IMR-90 (cell line): ENCODE results near the gene SULT1E1. TPM values are rescaled to one million over a fixed set of nuclear protein-coding genes. Genes with fewer than 3 reads are reported as not detected.

Source experiments
- ATAC-seq: fragments of 200-7000 bp; cut with Tn5 transposase; 2 replicates; pipeline ENCODE4 v1.9.1; 2020; ENCODE audit warnings: low read depth, mild to moderate bottlenecking, moderate library complexity
- BruUV-seq: library from RNA; stranded (reverse); fragments of 400-500 nt; replicated peaks from 2 replicates; lab custom pipeline; 2021; lab: Mats Ljungman, UMichigan
- CTCF ChIA-PET: fragments of 300-600 bp; formaldehyde crosslinking; extraction: SDS; loops from one replicate; lab custom pipeline; 2021; ENCODE audit warnings: antibody characterized with exemption; lab: Yijun Ruan, JAX
- POLR2A ChIA-PET: fragments of 300-600 bp; sonication (Branson Sonifier 250); formaldehyde crosslinking; loops from one replicate; lab custom pipeline; 2022; ENCODE audit warnings: antibody characterized with exemption; ENCODE audit not compliant: unreplicated experiment; lab: Charles Lee
- DNase-seq: peaks from one replicate; pipeline ENCODE4 v3.0.0; 2013
- H2AFZ ChIP-seq: replicated peaks from 2 replicates; pipeline ENCODE3; 2013; ENCODE audit warnings: low read length, mild to moderate bottlenecking; ENCODE audit not compliant: poor library complexity
- H2AK5ac ChIP-seq: 2 replicates; pipeline ENCODE4 v1.6.1; 2013; ENCODE audit warnings: low read depth, low read length, inconsistent platforms
- H2AK9ac ChIP-seq: replicated peaks from 2 replicates; pipeline ENCODE3; 2013; ENCODE audit warnings: mild to moderate bottlenecking, low read depth, low read length, moderate library complexity; ENCODE audit not compliant: poor library complexity
- H2BK120ac ChIP-seq: 2 replicates; pipeline ENCODE4 v1.6.1; 2013; ENCODE audit warnings: low read depth, low read length, inconsistent platforms
- H2BK15ac ChIP-seq: 3 replicates; pipeline ENCODE4 v1.6.1; 2013; ENCODE audit warnings: low read depth, low read length, inconsistent platforms
- H2BK20ac ChIP-seq: 2 replicates; pipeline ENCODE4 v1.6.1; 2013; ENCODE audit warnings: low read depth, mild to moderate bottlenecking, inconsistent platforms, low read length, moderate library complexity
- H2BK5ac ChIP-seq: 2 replicates; pipeline ENCODE4 v1.6.1; 2013; ENCODE audit warnings: mild to moderate bottlenecking, low read depth, low read length, inconsistent platforms; ENCODE audit not compliant: poor library complexity, severe bottlenecking
- H3K14ac ChIP-seq: replicated peaks from 2 replicates; pipeline ENCODE4 v1.6.1; 2013; ENCODE audit warnings: low read depth, low read length, inconsistent platforms
- H3K18ac ChIP-seq: 2 replicates; pipeline ENCODE4 v1.6.1; 2013; ENCODE audit warnings: low read depth, low read length, control low read depth
- H3K23ac ChIP-seq: 2 replicates; pipeline ENCODE4 v1.6.1; 2013; ENCODE audit warnings: low read depth, low read length, inconsistent platforms
- H3K27ac ChIP-seq: 2 replicates; pipeline ENCODE4 v1.5.1; 2013; ENCODE audit warnings: mild to moderate bottlenecking, control low read depth, low read length; ENCODE audit not compliant: insufficient read depth
- H3K27me3 ChIP-seq: 2 replicates; pipeline ENCODE4 v1.6.1; 2013; ENCODE audit warnings: low read length; ENCODE audit not compliant: control insufficient read depth, insufficient read depth
- H3K36me3 ChIP-seq: 2 replicates; pipeline ENCODE4 v1.6.1; 2013; ENCODE audit warnings: low read length, mixed read lengths; ENCODE audit not compliant: control insufficient read depth, insufficient read depth
- H3K4ac ChIP-seq: 2 replicates; pipeline ENCODE4 v1.6.1; 2013; ENCODE audit warnings: low read depth, low read length, inconsistent platforms
- H3K4me1 ChIP-seq: 2 replicates; pipeline ENCODE4 v1.6.1; 2013; ENCODE audit warnings: low read length, mixed read lengths; ENCODE audit not compliant: control insufficient read depth, insufficient read depth
- H3K4me2 ChIP-seq: 2 replicates; pipeline ENCODE4 v1.6.1; 2013; ENCODE audit warnings: low read depth, mild to moderate bottlenecking, control low read depth, low read length, moderate library complexity
- H3K4me3 ChIP-seq: 2 replicates; pipeline ENCODE4 v1.5.1; 2013; ENCODE audit warnings: low read depth, mild to moderate bottlenecking, control low read depth, low read length, moderate library complexity; ENCODE audit not compliant: insufficient read depth
- H3K56ac ChIP-seq: 2 replicates; pipeline ENCODE4 v1.6.1; 2013; ENCODE audit warnings: low read length, inconsistent platforms; ENCODE audit not compliant: insufficient read depth; ENCODE audit errors: extremely low read depth
- H3K79me1 ChIP-seq, 2 experiments: 2 replicates each; pipeline ENCODE4 v1.6.1; 2013; ENCODE audit warnings: low read length in 2 of 2, inconsistent platforms in 1 of 2, low read depth in 1 of 2
- H3K9ac ChIP-seq: 2 replicates; pipeline ENCODE4 v1.6.1; 2013; ENCODE audit warnings: low read depth, low read length, control low read depth
- H3K9me1 ChIP-seq: 2 replicates; pipeline ENCODE4 v1.6.1; 2013; ENCODE audit warnings: low read length, inconsistent platforms; ENCODE audit not compliant: insufficient read depth
- H3K9me3 ChIP-seq: 2 replicates; pipeline ENCODE4 v1.6.1; 2013; ENCODE audit warnings: low read length; ENCODE audit not compliant: control insufficient read depth, insufficient read depth
- H4K20me1 ChIP-seq: 2 replicates; pipeline ENCODE4 v1.6.1; 2013; ENCODE audit warnings: low read length, inconsistent platforms; ENCODE audit not compliant: insufficient read depth
- H4K5ac ChIP-seq: 2 replicates; pipeline ENCODE4 v1.6.1; 2013; ENCODE audit warnings: mild to moderate bottlenecking, low read depth, low read length, control low read depth
- H4K8ac ChIP-seq, 2 experiments: 2 replicates each; pipeline ENCODE4 v1.6.1; 2013; ENCODE audit warnings: low read depth in 2 of 2, low read length in 2 of 2, control low read depth in 1 of 2, inconsistent platforms in 1 of 2
- H4K91ac ChIP-seq: 2 replicates; pipeline ENCODE4 v1.6.1; 2013; ENCODE audit warnings: low read depth, low read length, inconsistent platforms; ENCODE audit not compliant: insufficient read depth
- BHLHE40 ChIP-seq: fragments of 150-350 bp; IDR thresholded peaks from 2 replicates; pipeline ENCODE4 v1.6.1; 2016; ENCODE audit warnings: mild to moderate bottlenecking, low read depth, low read length
- CEBPB ChIP-seq: IDR thresholded peaks from 2 replicates; pipeline ENCODE4 v1.6.1; 2012; ENCODE audit warnings: low read depth, low read length, improper control_type of control experiment
- CHD1 ChIP-seq: IDR thresholded peaks from 2 replicates; pipeline ENCODE4 v1.6.1; 2012; ENCODE audit warnings: low read depth, low read length, improper control_type of control experiment
- ELK1 ChIP-seq: fragments of 150-350 bp; IDR thresholded peaks from 2 replicates; pipeline ENCODE4 v1.6.1; 2016; ENCODE audit warnings: low read depth, mild to moderate bottlenecking, low read length, moderate library complexity, borderline replicate concordance
- MAZ ChIP-seq: IDR thresholded peaks from 2 replicates; pipeline ENCODE4 v1.6.1; 2012; ENCODE audit warnings: low read depth, mild to moderate bottlenecking, low read length, improper control_type of control experiment, moderate library complexity, borderline replicate concordance
- RAD21 ChIP-seq: IDR thresholded peaks from 2 replicates; pipeline ENCODE4 v1.6.1; 2012; ENCODE audit warnings: low read length, improper control_type of control experiment
- RCOR1 ChIP-seq: IDR thresholded peaks from 2 replicates; pipeline ENCODE4 v1.6.1; 2012; ENCODE audit warnings: mild to moderate bottlenecking, low read length, improper control_type of control experiment; ENCODE audit not compliant: insufficient replicate concordance
- RFX5 ChIP-seq: IDR thresholded peaks from 2 replicates; pipeline ENCODE4 v1.8.0; 2012; ENCODE audit warnings: low read depth, mild to moderate bottlenecking, low read length, moderate library complexity
- SMC3 ChIP-seq: fragments of 150-350 bp; IDR thresholded peaks from 2 replicates; pipeline ENCODE4 v1.6.1; 2016; ENCODE audit warnings: low read depth, mild to moderate bottlenecking, antibody characterized with exemption, low read length, moderate library complexity
- dilution Hi-C: fragments of 300-500 bp; cut with HindIII; formaldehyde crosslinking; loops from one replicate; pipeline ENCODE4 v1.14.3; 2018; ENCODE audit warnings: low sequenced_read_pairs; ENCODE audit not compliant: unreplicated experiment
- in situ Hi-C: fragments of 300-500 bp; cut with MboI; formaldehyde crosslinking; loops from 3 replicates; pipeline ENCODE4 v1.14.3; 2019; ENCODE audit warnings: low sequenced_read_pairs, inconsistent platforms, mixed read lengths
- intact Hi-C: fragments of 100-400 bp; cut with micrococcal nuclease; formaldehyde crosslinking; loops from 2 replicates; pipeline ENCODE4 v1.10.0; 2022
- polyA plus RNA-seq, 3 experiments: library from polyadenylated mRNA; depleted of rRNA; stranded (reverse); fragments of >200 nt; gene quantifications; 2 replicates each; pipeline ENCODE4 v1.2.3, GENCODE V29; 2012; ENCODE audit warnings: low replicate concordance in 1 of 3
- total RNA-seq: library from RNA; depleted of rRNA; stranded (reverse); fragments of >200 nt; gene quantifications from 2 replicates; pipeline ENCODE4 v1.2.3, GENCODE V29; 2012; rRNA removed

SULT1E1 gene
- total and polyA plus RNA-seq, 2 of the 4 experiments (the other 2 are of a cell fraction), result not detected

DNA sequence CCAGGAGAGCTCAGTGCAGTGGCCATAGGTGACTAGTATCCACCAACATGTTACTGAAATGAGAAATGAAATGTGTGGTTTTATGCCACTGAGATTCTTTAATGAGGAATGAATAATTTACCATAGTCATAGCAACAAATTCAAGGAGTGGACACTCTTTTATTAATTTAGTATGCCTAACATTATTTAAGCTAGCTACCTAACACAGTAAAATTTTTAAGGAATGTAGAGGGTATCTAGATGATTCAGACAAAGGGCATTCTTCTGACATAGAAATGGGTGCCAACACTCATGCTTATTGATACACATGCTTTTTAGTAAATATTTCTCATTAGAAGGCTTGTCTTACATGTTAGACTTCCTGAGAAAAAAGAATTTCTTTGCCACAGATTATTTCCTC, 66.2 kb downstream of the SULT1E1 start:
- DNase-seq (no peak), ATAC-seq (no peak)
- no peak overlapping the region for H2AK5ac ChIP-seq
- H3K9ac ChIP-seq, result no peak overlapping the region
- no peak overlapping the region for H3K56ac ChIP-seq
- no TSS peak for BruUV-seq
- no peaks in the 10 kb centered on the region for H3K9me3 ChIP-seq
- no peak overlapping the region for H3K14ac ChIP-seq
- no peaks in the 10 kb centered on the region for H3K36me3 ChIP-seq
- POLR2A ChIA-PET, result no interaction called here
- H3K9me1 ChIP-seq, result no peaks in the 10 kb centered on the region
- TF ChIP-seq RCOR1 (no peak), RAD21 (no peak), BHLHE40 (no peak), RFX5 (no peak), ELK1 (no peak), CEBPB (no peak), MAZ (no peak), CHD1 (no peak), SMC3 (no peak)
- H3K4me3 ChIP-seq, result no peak overlapping the region
- H3K79me1 ChIP-seq, result no peaks in the 10 kb centered on the region
- H3K4me1 ChIP-seq, result no peaks in the 10 kb centered on the region
- in situ Hi-C loops (no loop called here), dilution Hi-C loops (no loop called here), intact Hi-C loops (no loop called here)
- no peaks in the 10 kb centered on the region for H4K20me1 ChIP-seq
- CTCF ChIA-PET, result no interaction called here
- no peak overlapping the region for H4K91ac ChIP-seq
- H3K27ac ChIP-seq, result no peak overlapping the region
- no peak overlapping the region for H2BK15ac ChIP-seq
- no peak overlapping the region for H3K4ac ChIP-seq
- no peaks in the 10 kb centered on the region for H3K27me3 ChIP-seq
- no peak overlapping the region for H3K18ac ChIP-seq
- no peak overlapping the region for H4K5ac ChIP-seq
- H2AFZ ChIP-seq, result no peak overlapping the region
- no peak overlapping the region for H2AK9ac ChIP-seq
- H2BK120ac ChIP-seq, result no peak overlapping the region
- no peak overlapping the region for H2BK5ac ChIP-seq
- H4K8ac ChIP-seq, result no peak overlapping the region
- H2BK20ac ChIP-seq, result no peak overlapping the region
- H3K23ac ChIP-seq, result no peak overlapping the region
- H3K4me2 ChIP-seq, result no peak overlapping the region

Other genes starting within 250 kb of the SULT1E1 start
- not detected in 2 replicates for gene UGT2A2, start 220.5 kb downstream of the SULT1E1 start, total RNA-seq
- gene UGT2A2, start 220.5 kb downstream of the SULT1E1 start, polyA plus RNA-seq (2012; rRNA removed), result not detected in 2 replicates
- gene UGT2A1, start 206.9 kb downstream of the SULT1E1 start, total RNA-seq, result not detected in 2 replicates
- gene UGT2A1, start 206.9 kb downstream of the SULT1E1 start, polyA plus RNA-seq (2012; rRNA removed), result not detected in 2 replicates
- under 0.01 and 0.18 TPM in 2 replicates for gene SULT1B1, start 99.5 kb downstream of the SULT1E1 start, total RNA-seq
- 0.04 and 0.05 TPM in 2 replicates for gene SULT1B1, start 99.5 kb downstream of the SULT1E1 start, polyA plus RNA-seq (2012; rRNA removed)
- not detected in 2 replicates for gene CSN1S1, start 70.9 kb upstream of the SULT1E1 start, total RNA-seq
- not detected in 2 replicates for gene CSN1S1, start 70.9 kb upstream of the SULT1E1 start, polyA plus RNA-seq (2012; rRNA removed)
- not detected in 2 replicates for gene CSN2, start 105.6 kb upstream of the SULT1E1 start, total RNA-seq
- not detected in 2 replicates for gene CSN2, start 105.6 kb upstream of the SULT1E1 start, polyA plus RNA-seq (2012; rRNA removed)
- gene STATH, start 135.8 kb upstream of the SULT1E1 start, total RNA-seq, result not detected in 2 replicates
- gene STATH, start 135.8 kb upstream of the SULT1E1 start, polyA plus RNA-seq (2012; rRNA removed), result not detected in 2 replicates
- gene HTN3, start 168.3 kb upstream of the SULT1E1 start, total RNA-seq, result not detected in 2 replicates
- gene HTN3, start 168.3 kb upstream of the SULT1E1 start, polyA plus RNA-seq (2012; rRNA removed), result not detected in 2 replicates
- not detected in 2 replicates for gene HTN1, start 190.3 kb upstream of the SULT1E1 start, total RNA-seq
- not detected in 2 replicates for gene HTN1, start 190.3 kb upstream of the SULT1E1 start, polyA plus RNA-seq (2012; rRNA removed)